HepG2 (cell line): ENCODE measurements around the gene FIZ1.

Source experiments
- CTCF ChIP-seq: sonication (generic); formaldehyde crosslinking; IDR thresholded peaks from 2 replicates; pipeline ENCODE4 v1.5.0; 2020; ENCODE audit warnings: mild to moderate bottlenecking, missing genetic modification reagents, moderate library complexity
- ZKSCAN1 ChIP-seq: fragments of 150-350 bp; IDR thresholded peaks from 2 replicates; pipeline ENCODE4 v1.6.1; 2014; ENCODE audit warnings: low read length
- ZNF143 ChIP-seq: sonication (generic); formaldehyde crosslinking; IDR thresholded peaks from 2 replicates; pipeline ENCODE4 v1.4.0; 2020; ENCODE audit warnings: missing genetic modification reagents

GRCh38 chr19:55576746-55577145, 22.6 kb downstream of the FIZ1 start:
- no peak for TF ChIP-seq ZKSCAN1
- no peak for TF ChIP-seq CTCF
- TF ChIP-seq ZNF143 (CRISPR knock-in tag), result no peak
